LNCAP (cell line): ENCODE data around the gene RHOBTB1.

Experiments
- TF ChIP-seq, protein P1 (sequence below): fragments of 450-650 bp; IDR thresholded peaks from 2 replicates; pipeline ENCODE4 v1.5.1; 2017; ENCODE audit warnings: mild to moderate bottlenecking

Gene RHOBTB1

GRCh38 chr10:60954035-60954434 lies 10.1 kb upstream of the RHOBTB1 start:
- TF ChIP-seq, protein P1, sequence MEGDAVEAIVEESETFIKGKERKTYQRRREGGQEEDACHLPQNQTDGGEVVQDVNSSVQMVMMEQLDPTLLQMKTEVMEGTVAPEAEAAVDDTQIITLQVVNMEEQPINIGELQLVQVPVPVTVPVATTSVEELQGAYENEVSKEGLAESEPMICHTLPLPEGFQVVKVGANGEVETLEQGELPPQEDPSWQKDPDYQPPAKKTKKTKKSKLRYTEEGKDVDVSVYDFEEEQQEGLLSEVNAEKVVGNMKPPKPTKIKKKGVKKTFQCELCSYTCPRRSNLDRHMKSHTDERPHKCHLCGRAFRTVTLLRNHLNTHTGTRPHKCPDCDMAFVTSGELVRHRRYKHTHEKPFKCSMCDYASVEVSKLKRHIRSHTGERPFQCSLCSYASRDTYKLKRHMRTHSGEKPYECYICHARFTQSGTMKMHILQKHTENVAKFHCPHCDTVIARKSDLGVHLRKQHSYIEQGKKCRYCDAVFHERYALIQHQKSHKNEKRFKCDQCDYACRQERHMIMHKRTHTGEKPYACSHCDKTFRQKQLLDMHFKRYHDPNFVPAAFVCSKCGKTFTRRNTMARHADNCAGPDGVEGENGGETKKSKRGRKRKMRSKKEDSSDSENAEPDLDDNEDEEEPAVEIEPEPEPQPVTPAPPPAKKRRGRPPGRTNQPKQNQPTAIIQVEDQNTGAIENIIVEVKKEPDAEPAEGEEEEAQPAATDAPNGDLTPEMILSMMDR: no peak

GRCh38 chr10:60953420-60953819 lies 9.4 kb upstream of the RHOBTB1 start:
- TF ChIP-seq, protein P1: no peak

- TF ChIP-seq, protein P1: no peak
Observed at GRCh38 chr10:60952846-60953220, 8.8 kb upstream of the RHOBTB1 start.

DNA sequence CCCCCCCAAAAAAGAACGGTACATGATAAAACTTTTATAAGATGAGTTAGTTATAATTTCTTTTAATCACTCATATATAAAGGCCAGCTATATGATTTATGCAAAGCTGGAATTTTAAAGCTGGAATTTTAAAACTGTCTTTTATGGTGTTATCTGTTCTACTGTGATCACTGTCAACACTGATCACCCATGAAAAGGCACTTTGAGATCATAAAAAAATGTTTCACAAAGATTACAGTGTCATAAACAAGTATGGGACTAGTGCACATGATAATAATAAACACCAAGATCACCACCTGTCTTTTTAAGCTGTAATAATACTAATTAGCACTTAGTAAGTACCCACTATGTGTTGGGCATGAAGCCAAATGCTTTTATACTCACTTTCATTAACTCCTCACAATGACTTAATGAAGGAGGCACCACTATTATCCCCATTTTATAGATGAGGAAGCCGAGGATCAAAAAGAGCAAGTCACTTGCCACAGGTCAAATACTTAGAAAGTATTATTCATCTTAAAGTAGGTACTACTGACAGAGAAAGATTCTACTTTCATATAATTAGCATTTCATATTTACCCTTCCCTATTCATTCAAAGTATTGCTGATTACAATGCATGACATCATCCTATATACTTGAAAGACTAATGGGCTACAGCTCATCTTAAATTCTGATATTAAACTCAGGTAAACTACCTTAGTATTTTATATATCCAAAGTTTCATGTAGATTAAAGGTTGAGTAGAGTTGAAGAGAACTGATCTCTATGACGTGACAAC lies 8.3 kb upstream of the RHOBTB1 start:
- TF ChIP-seq, protein P1: no peak

DNA sequence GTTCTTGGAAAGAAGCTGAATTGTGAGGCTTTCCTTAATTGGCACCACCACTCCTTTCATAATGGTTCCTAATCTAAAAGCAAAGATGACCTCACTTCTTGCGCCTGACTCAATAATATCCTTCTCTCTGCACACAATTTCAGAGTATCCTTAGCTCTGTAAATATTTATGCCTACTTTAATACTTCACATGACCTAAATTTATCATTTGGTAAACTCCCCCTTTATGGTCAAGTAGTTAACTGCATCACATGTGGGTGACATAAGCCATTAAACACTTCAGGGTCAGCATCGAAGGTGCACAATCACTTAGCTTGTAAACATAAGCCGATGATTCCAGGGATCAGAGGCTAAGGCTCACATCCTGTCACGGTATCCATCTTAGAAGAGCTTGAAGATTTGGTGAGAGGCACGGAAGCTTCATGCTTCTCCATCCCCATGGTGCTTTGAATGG lies 7.3 kb upstream of the RHOBTB1 start:
- TF ChIP-seq, protein P1: no peak

DNA sequence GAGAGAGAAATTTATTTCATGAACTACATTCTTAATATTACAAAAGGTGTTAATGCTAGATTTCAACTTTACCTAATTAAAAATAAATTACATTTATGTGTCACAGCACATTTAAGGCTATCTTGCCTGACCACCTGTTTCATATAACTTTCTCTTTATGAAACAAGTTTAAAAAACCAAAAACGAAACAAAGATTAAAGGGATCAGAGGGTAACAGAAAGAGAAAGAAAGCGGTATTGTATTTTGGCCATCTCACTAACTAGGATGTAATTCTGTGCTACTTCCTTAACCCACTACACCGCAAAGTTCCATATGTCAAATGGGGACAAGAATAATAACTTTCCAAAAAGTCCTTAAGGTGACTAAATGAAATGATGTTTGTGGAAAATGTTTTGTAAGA lies 6.3 kb upstream of the RHOBTB1 start:
- TF ChIP-seq, protein P1: no peak

- TF ChIP-seq, protein P1: no peak
Observed at GRCh38 chr10:60948851-60949250, 4.9 kb upstream of the RHOBTB1 start.
